Erythroblast (primary cell): ENCODE measurements around the gene CYP4F8.

Experiments used
- GATA1 ChIP-seq: IDR thresholded peaks from 2 replicates; pipeline ENCODE4 v1.6.1; 2011; ENCODE audit warnings: low read depth, mild to moderate bottlenecking, control low read depth, low read length, moderate library complexity
- POLR2A ChIP-seq: IDR thresholded peaks from 2 replicates; pipeline ENCODE4 v1.6.1; 2011; ENCODE audit warnings: mild to moderate bottlenecking, low read length

DNA sequence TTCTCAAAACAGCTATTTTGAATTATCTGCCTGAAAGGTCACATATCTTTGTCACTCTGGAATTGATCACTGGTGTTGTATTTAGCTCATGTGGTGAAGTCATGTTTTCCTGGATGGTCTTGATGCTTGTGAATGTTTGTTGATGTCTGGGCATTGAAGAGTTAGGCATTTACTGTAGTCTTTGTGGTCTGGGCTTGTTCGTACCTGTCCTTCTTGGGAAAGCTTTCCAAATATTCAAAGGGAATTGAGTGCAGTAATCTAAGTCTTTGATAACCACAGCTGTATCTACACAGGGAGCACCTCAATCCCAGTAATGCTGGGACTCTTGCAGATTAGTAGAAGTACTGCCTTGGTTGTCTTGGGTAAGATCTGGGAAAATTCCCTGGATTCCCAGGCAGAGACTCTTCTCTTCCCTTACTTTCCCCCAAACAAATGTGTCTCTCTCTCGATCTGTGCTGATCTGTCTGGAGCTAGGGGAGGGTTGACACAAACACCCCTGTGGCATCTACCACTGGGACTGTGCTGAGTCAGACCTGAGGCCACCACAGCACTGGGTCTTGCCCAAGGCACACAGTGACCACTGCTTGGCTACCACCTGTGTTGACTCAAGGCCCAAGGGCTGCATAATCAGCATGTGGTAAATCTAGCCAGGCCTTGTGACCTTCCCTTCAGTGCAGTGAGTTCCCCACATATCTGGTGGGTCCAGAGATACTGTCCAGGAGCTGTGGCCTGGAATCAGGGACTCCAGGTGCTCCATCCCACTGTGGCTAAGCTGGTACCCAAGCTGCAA, 20.2 kb downstream of the CYP4F8 start:
- no peak for TF ChIP-seq POLR2A
- no peak for TF ChIP-seq GATA1
